DOHH2 (cell line): Measurements from ENCODE around the gene ERFL.
"Not testable (repeated sequence)": the region's sequence is repeated elsewhere in the genome, so short reads cannot be mapped to it uniquely, and the experiment has no call there.

Source experiments
- H3F3A ChIP-seq: fragments of 200-600 bp; sonication (generic), shearing (Covaris generic); 2 replicates; pipeline ENCODE4 v1.6.0; 2016; ENCODE audit warnings: antibody characterized with exemption, mild to moderate bottlenecking; ENCODE audit not compliant: control insufficient read depth, insufficient read depth
- H3K27ac ChIP-seq: fragments of 200-600 bp; sonication (generic); 2 replicates; pipeline ENCODE4 v1.5.1; 2014; ENCODE audit warnings: low read depth, mild to moderate bottlenecking, low read length, moderate library complexity
- H3K27me3 ChIP-seq: fragments of 200-600 bp; sonication (generic); 2 replicates; pipeline ENCODE4 v1.6.1; 2014; ENCODE audit warnings: mild to moderate bottlenecking, low read length, mixed read lengths; ENCODE audit not compliant: control insufficient read depth
- H3K36me3 ChIP-seq: fragments of 200-600 bp; sonication (generic); 2 replicates; pipeline ENCODE4 v1.6.1; 2014; ENCODE audit warnings: mild to moderate bottlenecking, low read length, moderate library complexity, mixed read lengths; ENCODE audit not compliant: control insufficient read depth
- H3K4me1 ChIP-seq: fragments of 200-600 bp; sonication (generic); 2 replicates; pipeline ENCODE4 v1.6.1; 2014; ENCODE audit warnings: mild to moderate bottlenecking, low read length, mixed read lengths; ENCODE audit not compliant: control insufficient read depth
- H3K4me2 ChIP-seq: fragments of 200-600 bp; sonication (generic); 2 replicates; pipeline ENCODE4 v1.6.0; 2014; ENCODE audit warnings: mild to moderate bottlenecking, low read length, moderate library complexity
- H3K4me3 ChIP-seq: fragments of 200-600 bp; sonication (generic); 2 replicates; pipeline ENCODE4 v1.5.1; 2014; ENCODE audit warnings: mild to moderate bottlenecking, low read length, mixed read lengths
- H3K79me2 ChIP-seq: fragments of 200-600 bp; sonication (generic); 2 replicates; pipeline ENCODE4 v1.6.1; 2014; ENCODE audit warnings: mild to moderate bottlenecking, low read length, mixed read lengths; ENCODE audit not compliant: control insufficient read depth
- H3K9me2 ChIP-seq: fragments of 200-600 bp; sonication (generic); replicated peaks from 2 replicates; pipeline ENCODE4 v1.6.1; 2014; ENCODE audit warnings: mild to moderate bottlenecking, low read length, mixed read lengths; ENCODE audit not compliant: control insufficient read depth
- H3K9me3 ChIP-seq: fragments of 200-600 bp; sonication (generic); 2 replicates; pipeline ENCODE4 v1.6.1; 2014; ENCODE audit warnings: antibody characterized with exemption, low read length, mixed read lengths; ENCODE audit not compliant: control insufficient read depth, insufficient read depth
- H4K20me1 ChIP-seq: fragments of 200-600 bp; sonication (generic); 2 replicates; pipeline ENCODE4 v1.6.0; 2014; ENCODE audit warnings: low read depth, mild to moderate bottlenecking, antibody characterized with exemption, low read length, moderate library complexity; ENCODE audit not compliant: control insufficient read depth, insufficient read depth
- EZH2phosphoT487 ChIP-seq: fragments of 200-600 bp; sonication (generic); IDR thresholded peaks from 2 replicates; pipeline ENCODE4 v1.6.1; 2017; ENCODE audit warnings: borderline replicate concordance, mild to moderate bottlenecking, antibody characterized with exemption, low read length, moderate library complexity, mixed read lengths
- TF ChIP-seq, protein P1 (sequence below): fragments of 200-600 bp; sonication (generic); IDR thresholded peaks from one replicate; pipeline ENCODE4 v1.5.1; 2014; ENCODE audit warnings: antibody characterized with exemption, mild to moderate bottlenecking, low read depth, low read length; ENCODE audit not compliant: poor library complexity, severe bottlenecking

Gene ERFL

DNA sequence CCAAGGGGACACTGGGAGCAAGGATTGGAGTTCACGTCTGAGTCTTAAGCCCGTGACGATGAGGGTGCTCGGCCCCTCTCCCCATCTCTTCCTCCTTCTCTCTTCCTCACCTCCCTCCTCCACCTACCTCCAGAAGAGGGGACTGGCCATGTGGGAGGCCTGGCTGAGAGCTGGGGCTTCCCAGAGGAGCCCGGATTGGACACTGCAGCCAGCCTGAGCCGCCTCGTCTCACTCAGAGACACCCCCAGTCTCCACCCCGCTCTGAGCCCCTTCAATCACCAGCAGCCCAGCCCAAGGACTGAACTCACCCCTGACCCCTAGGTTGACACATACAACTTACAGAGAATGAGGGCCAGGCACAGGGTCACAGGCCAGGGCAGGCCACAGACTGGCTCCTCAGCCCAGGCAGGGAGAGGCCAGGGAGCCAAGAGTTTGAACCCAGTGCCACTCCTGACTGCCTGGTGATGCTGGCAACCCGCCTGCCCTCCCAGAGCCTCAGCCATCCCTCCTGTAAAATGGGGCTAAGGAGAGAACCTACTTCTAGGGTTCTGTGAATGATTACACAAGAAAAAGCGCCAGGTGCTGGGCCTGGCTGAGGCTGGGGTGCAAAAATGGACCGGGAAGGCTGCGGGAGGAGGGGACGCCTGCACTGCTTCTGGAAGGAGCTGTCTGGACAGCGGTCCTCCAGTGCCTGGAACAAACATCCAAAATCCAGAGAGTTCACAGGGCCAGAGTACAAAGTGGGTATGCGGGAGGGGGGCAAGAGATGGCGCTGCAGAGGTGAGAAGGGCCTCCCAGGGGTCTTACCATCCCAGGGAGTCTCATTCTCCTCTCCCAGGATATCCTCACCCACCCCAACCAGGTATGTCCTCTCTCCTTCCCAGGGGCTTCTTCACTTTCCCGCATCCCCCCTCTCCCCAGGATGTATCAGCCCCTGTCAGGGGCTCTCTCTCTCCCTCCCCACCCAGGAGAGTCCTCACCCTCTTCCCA is 50.0 kb downstream of the ERFL start:
- peak overlapping the region; percentile 93 for H3K4me2 ChIP-seq
- H3K79me2 ChIP-seq = peaks cover 36% of the 10 kb centered on the region
- H3K36me3 ChIP-seq = peaks cover 59% of the 10 kb centered on the region
- H3K27me3 ChIP-seq = no peaks in the 10 kb centered on the region; the same call in 1 of the 2 replicates
- peak overlapping the region; percentile 91 for H3K4me3 ChIP-seq
- TF ChIP-seq, protein P1, sequence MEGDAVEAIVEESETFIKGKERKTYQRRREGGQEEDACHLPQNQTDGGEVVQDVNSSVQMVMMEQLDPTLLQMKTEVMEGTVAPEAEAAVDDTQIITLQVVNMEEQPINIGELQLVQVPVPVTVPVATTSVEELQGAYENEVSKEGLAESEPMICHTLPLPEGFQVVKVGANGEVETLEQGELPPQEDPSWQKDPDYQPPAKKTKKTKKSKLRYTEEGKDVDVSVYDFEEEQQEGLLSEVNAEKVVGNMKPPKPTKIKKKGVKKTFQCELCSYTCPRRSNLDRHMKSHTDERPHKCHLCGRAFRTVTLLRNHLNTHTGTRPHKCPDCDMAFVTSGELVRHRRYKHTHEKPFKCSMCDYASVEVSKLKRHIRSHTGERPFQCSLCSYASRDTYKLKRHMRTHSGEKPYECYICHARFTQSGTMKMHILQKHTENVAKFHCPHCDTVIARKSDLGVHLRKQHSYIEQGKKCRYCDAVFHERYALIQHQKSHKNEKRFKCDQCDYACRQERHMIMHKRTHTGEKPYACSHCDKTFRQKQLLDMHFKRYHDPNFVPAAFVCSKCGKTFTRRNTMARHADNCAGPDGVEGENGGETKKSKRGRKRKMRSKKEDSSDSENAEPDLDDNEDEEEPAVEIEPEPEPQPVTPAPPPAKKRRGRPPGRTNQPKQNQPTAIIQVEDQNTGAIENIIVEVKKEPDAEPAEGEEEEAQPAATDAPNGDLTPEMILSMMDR = peak; percentile 30
- TF ChIP-seq EZH2phosphoT487 = no peak
- peaks cover 82% of the 10 kb centered on the region for H3K4me1 ChIP-seq
- H3F3A ChIP-seq = peaks cover 66% of the 10 kb centered on the region
- H3K9me2 ChIP-seq = no peaks in the 10 kb centered on the region
- H3K27ac ChIP-seq = peak overlapping the region; percentile 99
- H4K20me1 ChIP-seq = no peaks in the 10 kb centered on the region
- H3K9me3 ChIP-seq = no peaks in the 10 kb centered on the region

DNA sequence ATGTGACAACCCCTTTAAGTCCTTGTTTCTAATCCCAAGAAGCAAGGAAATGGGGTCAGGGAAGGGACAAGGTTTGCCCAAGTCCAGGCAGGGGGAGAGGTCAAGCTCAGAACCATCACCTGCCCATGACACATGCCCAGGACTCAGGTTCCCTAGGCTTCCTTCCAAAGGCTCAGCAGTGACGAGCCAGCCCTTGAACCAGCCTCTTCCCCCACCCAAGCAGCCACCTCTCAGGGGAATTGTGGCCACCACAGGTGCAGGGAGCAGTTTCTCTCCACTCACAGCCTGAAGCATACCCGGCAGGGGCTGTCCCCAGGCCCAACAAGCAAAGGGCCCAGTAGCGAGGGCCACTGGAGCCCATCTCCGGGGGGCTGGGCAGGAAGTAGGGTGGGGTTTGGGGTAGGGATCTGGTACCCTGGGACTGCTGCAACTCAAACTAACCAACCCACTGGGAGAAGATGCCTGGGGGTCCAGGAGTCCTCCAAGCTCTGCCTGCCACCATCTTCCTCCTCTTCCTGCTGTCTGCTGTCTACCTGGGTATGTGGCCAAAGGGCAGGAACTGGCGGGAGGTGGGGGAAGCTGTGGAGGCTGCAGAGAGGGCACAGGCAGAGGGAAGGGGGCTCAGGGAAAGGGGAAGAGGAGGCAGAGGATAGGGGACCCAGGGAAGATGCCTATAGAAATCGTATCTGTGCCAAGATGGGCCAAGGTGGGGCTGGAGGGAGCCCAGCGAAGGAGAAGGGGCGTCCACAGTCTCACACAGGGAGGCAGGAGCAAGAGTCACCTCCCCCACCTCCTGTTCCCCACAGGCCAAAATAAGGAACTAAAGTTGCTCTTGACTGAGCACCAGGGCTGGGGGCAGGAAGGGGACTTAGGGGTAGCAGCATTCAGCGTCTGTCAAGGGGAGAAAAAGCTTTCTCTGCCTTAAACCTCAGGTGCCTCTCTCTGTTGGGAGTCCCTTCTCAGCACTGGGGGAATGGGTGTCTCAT is 51.1 kb downstream of the ERFL start, which contains the start of gene CD79A:
Gene CD79A, plus strand, starts transcription at position 433 of the 986 bp plus-strand sequence. Its CDS starts 26 bp downstream, at position 459.
- Histone ChIP-seq H3F3A (peaks cover 70% of the 10 kb centered on the region), H3K27me3 (no peaks in the 10 kb centered on the region; the same call in 1 of the 2 replicates), H3K79me2 (peaks cover 35% of the 10 kb centered on the region), H3K27ac (peak within 1 kb of the TSS; percentile 99), H4K20me1 (no peaks in the 10 kb centered on the region), H3K9me3 (no peaks in the 10 kb centered on the region), H3K4me2 (peak within 1 kb of the TSS; percentile 93), H3K36me3 (peaks cover 59% of the 10 kb centered on the region), H3K4me3 (peak within 1 kb of the TSS; percentile 91), H3K9me2 (no peaks in the 10 kb centered on the region), H3K4me1 (peaks cover 86% of the 10 kb centered on the region)
- TF ChIP-seq, protein P1 = no peak
- TF ChIP-seq EZH2phosphoT487 = no peak

DNA sequence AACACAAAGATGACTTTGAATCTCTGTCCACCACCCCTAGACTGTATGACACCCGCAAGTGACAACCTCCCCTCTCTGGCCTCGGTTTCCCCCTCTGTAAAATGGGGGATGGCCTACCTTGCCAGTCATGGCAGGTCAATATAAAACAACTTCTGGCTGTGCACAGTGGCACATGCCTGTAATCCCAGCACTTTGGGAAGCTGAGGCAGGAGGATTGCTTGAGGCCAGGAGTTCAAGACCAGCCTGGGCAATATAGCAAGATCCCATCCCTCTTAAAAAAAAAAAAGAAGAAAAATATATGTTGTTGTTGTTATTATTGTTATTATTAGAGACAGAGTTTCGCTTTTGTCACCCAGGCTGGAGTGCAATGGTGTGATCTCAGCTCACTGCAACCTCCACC is 52.3 kb downstream of the ERFL start:
- Histone ChIP-seq H3K4me1 (peaks cover 86% of the 10 kb centered on the region), H3F3A (peaks cover 71% of the 10 kb centered on the region), H3K36me3 (peaks cover 63% of the 10 kb centered on the region), H3K79me2 (peaks cover 33% of the 10 kb centered on the region), H3K27ac (peak overlapping the region; percentile 99), H3K4me2 (peak overlapping the region; percentile 93), H3K4me3 (peak overlapping the region; percentile 91)
- not testable (repeated sequence) for H3K9me3 ChIP-seq, H3K27me3 ChIP-seq, H4K20me1 ChIP-seq, H3K9me2 ChIP-seq
